Left forelimb (tissue), 1 donor: ENCODE results near the gene ATF6.
"Not testable (repeated sequence)": the region's sequence is repeated elsewhere in the genome, so short reads cannot be mapped to it uniquely, and the experiment has no call there.

ENCODE experiments used
- DNase-seq: peaks from one replicate; pipeline ENCODE4 v3.0.0-alpha.2; 2018; ENCODE audit warnings: low spot score

The ATF6 gene

GRCh38 chr1:161766102-161766981, at the start of gene ATF6:
Gene ATF6, plus strand, starts transcription at chr1:161766320. Its CDS starts 41 bp downstream, at chr1:161766361.
- peak; percentile 94 for DNase-seq

DNA sequence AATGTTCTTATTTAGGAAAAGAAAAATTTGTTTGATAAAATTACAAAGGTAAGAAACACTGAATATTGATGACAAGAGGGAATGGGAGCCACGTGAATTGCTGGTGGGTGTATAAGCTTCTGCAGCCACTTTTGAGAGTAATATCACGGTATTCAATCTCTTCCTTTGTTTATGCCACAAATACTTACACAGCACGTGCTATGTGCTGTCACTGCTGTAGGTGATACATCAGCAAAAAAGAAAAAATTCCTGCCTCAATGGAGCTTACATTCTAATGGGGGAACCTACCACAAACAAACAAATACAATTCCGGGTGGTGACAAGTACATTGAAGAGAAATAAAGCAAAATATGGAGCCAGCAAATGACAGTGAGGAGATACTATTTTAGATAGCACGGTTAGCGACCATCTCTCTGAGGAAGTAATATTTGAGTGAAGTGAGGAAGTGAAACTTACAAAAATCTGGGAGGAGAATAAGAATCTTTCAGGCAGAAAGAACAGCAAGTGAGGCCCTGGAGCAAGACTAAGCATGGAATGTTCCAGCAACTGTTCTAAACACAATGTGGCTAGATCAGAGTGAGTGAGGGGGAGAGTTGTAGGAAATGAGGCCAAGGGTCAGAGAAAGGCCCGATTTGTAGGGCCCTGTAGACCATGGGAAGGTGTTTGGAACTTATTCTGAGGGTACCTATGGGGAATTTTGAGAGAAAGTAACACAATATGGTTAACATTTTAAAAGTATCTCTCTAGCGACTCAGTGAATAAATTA, 47.4 kb upstream of the ATF6 start:
- DNase-seq: no peak

GRCh38 chr1:161719325-161719611, 46.9 kb upstream of the ATF6 start:
- DNase-seq: no peak

GRCh38 chr1:161720422-161720821, 45.7 kb upstream of the ATF6 start:
- DNase-seq: no peak

GRCh38 chr1:161720956-161721737, 45.0 kb upstream of the ATF6 start, which contains the start of gene FCRLB:
Gene FCRLB, plus strand, starts transcription at chr1:161721544. Its CDS starts 1,129 bp downstream, at chr1:161722673.
- DNase-seq: no peak

GRCh38 chr1:161721738-161722343, 44.3 kb upstream of the ATF6 start:
- DNase-seq: no peak

- DNase-seq: no peak
Measured at GRCh38 chr1:161722406-161722805, 43.7 kb upstream of the ATF6 start.

GRCh38 chr1:161723459-161724141, 42.5 kb upstream of the ATF6 start:
- DNase-seq: no peak

DNA sequence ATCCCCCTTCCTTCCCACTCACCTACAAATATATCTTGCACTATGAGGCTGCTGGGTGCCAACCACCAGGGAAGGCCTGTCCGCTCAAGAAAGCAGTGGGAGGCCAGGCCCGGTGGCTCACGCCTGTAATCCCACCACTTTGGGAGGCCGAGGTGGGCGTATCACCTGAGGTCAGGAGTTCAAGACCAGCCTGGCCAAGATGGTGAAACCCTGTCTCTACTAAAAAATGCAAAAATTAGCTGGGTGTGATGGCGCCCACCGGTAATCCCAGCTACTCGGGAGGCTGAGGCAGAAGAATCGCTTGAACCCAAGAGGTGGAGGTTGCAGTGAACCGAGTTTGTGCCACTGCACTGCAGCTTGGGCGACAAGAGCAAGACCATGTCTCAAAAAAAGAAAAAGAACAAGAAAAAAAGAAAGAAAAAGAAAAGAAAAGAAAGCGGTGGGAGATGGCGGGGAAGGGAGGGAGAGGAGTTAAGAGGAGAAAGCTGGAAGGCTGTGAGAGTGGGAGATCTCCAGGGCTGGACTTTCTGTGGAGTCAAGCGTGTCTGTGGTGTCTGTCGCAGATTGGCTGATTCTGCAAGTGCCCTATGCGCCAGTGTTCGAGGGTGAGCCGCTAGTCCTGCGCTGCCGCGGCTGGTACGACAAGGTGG, 40.7 kb upstream of the ATF6 start:
- DNase-seq: not testable (repeated sequence)

DNA sequence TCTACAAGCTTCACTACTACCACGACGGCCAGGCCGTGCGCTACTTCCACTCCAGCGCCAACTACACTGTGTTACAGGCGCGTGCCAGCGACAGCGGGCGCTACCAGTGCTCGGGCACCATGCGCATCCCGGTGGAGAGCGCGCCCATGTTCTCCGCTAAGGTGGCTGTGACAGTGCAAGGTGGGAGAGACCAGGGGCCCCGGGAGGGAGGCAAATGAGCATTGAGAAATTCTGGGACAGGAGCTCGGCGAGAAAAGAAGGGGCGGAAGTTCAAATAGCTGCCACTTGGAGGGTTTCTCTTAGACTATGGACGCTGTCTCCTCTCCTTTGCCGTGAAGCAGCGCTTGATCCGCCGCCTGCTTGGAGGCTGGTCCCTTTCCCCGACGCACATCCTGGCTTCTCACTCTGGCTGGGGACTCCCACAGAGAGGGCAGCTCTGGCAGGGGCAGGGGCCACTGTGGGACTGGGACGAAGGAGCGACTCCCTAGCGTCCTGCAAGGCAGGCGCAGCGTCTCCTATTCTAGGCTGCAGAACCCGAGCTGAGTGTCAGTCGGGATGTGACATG, 40.1 kb upstream of the ATF6 start:
- peak; percentile 69 for DNase-seq

DNA sequence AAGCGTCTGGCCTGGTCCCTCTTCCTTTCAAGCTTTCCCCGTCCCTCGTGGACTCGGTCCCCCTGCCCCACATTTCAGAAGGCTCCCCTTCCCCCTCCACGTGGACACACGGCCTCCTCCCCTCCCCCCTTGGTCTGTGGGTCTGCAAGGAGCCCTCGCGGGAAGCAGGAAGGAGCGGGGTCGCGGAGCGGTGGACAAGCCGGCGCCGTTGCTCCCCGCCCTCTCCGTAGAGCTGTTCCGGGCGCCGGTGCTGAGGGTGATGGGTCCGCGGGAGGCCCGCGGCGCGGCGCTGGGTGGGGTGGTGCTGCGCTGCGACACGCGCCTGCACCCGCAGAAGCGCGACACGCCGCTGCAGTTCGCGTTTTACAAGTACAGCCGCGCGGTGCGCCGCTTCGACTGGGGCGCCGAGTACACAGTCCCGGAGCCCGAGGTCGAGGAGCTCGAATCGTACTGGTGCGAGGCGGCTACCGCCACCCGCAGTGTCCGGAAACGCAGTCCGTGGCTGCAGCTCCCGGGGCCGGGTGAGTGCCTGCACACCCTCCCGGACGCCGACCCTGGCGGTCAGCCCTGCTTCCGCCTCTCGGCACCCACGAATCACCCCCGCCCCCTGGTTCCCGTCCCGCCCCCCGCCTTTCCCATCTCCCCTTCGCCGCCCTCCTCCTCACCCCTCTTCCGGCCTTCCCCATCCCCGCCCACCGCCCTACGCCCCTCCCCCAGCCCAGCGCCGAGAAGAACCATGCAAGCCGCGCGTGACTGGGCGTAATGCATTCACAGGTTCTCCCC, 39.5 kb upstream of the ATF6 start:
- DNase-seq: peak; percentile 96

GRCh38 chr1:161727256-161727924, 38.7 kb upstream of the ATF6 start:
- DNase-seq: no peak

DNA sequence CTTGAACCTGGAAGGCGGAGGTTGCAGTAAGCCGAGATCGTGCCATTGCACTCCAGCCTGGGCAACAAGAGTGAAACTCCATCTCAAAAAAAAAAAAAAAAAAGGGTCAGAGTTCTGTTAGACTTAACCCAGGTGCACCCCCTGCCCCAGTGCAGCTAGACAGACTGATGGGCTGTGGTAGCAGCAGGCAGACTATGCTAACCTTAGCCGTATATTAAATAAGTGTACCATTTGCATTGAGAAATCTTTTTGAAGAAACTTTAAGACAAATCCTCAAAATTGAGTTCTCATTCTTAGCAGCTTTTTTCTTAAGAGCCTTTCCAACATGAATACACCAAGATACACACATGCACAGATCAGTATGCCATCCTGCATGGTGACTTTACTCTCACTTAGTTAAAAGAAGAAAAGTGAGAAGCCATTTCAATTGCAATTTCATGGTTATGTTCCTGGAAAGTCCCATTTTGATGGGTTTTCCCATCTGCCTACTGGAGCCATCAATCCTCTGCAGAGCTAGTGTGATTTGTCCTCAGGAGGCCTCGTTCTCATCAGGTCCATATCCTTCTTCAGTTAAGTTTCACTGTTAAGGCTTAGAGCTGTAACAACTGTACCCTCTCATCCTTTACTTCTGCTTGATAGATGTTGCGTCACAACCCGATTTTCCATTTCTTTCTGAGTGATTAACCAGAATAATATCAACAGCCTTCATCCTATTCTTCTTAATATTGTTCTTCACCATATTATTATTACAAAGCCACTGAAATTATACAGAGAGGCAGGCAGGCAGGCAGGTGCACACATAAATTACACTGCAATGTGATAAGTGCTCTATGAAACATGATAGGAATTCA, 37.5 kb upstream of the ATF6 start:
- no peak for DNase-seq

DNA sequence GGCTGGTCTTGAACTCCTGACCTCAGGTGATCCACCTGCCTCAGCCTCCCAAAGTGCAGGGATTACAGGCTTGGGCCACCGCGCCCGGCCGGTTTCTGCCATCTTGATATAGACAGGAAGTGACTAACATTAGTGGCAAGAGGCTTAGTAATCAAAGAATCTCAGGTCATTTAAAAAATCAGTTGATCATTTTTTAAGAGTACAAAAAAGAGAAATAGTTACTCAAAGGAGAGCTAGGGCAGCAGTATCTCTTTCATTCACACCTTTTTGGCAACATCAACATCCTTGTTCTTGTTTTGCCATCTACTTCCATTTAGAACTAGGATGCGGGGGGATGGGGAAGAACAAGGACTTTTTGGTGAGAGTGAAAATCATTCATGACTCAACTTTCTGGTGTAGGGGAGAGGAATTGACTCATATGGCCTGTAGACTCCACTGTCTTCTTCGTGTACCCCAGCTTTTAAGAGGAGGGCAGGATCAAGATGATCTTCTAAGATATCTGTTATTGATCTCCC, 36.0 kb upstream of the ATF6 start:
- DNase-seq: no peak

DNA sequence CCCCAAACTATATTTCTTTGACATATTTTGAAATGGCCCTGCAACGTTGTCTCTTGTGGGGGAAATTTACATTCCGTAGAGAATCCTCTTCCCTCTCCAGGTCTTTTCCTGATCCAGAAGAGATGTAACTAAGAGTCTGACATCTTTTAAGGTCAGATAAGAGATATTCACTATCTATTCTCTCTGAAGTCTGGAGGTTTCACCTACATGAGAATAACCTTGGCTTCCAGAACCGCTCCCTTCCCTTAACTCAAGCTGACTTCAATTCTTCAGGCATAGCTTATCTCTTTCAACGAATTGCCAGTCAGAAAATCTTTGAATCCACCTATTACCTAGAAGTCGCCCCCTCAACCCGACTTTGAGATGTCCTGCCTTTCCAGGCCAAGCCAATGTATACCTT, 34.9 kb upstream of the ATF6 start:
- DNase-seq: no peak

DNA sequence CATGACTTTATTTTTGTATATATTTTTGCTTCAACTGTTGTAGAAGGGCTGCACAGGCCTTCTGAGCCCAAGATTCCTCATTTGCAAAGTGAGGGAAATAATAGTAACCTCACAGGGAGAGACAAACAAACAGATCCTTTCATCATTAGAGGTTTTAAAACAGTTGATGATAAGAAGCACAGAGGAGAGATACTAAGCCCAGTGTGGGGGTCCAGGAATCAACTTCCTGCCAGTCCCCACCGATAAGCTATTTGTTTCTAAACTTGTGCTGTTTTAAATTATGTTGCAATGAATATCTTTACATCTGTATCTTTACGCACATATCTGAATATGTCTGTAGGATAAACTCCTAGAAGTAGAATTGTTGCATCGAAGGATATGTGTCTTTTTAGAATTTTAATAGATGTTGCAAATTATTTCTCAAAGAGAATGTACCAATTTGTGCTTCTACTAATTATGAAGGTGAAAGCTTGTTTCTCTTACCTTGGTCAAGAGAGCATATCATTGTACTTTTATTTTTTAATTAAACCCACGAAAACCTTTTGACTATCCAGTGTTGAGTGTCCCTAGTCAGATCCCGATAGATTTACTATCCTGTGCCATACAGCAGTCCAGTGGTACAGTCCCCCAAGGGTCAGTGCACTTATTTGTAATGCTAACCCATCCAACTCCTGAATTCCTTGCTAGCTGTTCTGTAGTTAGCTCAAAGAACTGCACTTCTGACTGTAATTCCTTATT, 34.0 kb upstream of the ATF6 start:
- DNase-seq: no peak

DNA sequence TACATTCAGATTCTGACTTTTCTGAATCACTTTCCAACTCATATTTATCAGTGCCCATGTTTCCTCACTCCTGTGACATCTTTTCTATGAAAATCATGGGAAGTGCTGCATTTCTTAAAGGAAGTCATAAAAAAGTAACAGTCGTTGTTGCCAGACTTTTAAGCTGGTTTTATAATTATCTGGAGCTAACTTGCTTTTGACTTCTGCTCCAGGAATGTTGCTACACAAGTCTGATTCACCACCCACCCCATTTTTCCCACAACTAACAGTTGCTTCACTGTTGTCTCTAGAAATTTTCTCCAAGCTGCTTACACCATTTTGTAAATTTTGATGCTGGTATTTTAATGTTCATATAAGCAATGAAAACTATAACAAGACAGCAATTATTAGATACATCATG, 32.6 kb upstream of the ATF6 start:
- DNase-seq: no peak
